GM20000 (cell line): ENCODE data around the gene KCTD18.

Experiments used
- DNase-seq: peaks from one replicate; pipeline ENCODE4 v3.0.0; 2012; ENCODE audit warnings: low spot score
- TF ChIP-seq, protein P1 (sequence below): IDR thresholded peaks from 2 replicates; pipeline ENCODE4 v1.5.1; 2012; ENCODE audit warnings: mild to moderate bottlenecking, control low read depth; ENCODE audit errors: extremely low read depth, missing control alignments

The KCTD18 gene

DNA sequence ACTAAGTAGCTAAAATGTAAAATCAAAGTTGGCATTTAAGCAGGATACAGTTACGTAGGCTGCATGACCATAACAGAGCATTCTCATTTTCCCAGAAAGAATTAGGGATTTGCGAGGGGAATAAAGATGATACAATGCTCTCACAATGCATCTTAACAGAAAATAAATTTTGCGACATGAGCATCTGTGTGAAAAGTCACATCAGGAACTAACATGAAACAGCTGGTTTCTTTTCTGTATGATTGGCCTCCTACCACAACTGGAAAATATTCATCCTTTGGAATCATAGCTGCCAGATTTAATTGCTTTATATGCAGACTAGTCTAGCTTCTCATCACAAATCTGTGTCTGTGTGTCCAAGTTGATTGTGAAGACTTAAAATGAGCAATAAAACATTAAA, 66.0 kb downstream of the KCTD18 start:
- TF ChIP-seq, protein P1, sequence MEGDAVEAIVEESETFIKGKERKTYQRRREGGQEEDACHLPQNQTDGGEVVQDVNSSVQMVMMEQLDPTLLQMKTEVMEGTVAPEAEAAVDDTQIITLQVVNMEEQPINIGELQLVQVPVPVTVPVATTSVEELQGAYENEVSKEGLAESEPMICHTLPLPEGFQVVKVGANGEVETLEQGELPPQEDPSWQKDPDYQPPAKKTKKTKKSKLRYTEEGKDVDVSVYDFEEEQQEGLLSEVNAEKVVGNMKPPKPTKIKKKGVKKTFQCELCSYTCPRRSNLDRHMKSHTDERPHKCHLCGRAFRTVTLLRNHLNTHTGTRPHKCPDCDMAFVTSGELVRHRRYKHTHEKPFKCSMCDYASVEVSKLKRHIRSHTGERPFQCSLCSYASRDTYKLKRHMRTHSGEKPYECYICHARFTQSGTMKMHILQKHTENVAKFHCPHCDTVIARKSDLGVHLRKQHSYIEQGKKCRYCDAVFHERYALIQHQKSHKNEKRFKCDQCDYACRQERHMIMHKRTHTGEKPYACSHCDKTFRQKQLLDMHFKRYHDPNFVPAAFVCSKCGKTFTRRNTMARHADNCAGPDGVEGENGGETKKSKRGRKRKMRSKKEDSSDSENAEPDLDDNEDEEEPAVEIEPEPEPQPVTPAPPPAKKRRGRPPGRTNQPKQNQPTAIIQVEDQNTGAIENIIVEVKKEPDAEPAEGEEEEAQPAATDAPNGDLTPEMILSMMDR, result no peak
- no peak for DNase-seq

DNA sequence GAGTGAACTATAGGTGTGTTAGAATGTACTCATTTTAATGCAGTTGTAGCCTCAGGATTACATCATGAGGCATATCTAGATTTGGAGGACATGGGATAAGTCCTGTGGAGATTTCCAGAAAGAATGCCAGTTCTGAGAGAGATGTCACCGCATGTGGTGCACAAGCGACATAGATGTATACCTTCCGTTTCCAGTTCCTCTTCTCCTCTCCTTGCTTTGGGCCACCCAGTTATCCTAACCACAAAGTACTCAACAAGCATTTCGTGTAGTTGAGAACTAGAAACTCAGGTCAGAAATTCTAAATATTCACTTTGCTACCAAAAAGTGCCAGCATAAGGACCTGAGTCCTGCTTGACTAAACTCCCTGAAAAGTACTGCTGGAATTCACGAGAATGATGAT, 66.5 kb downstream of the KCTD18 start:
- no peak for DNase-seq

GRCh38 chr2:200442471-200442870, 67.4 kb downstream of the KCTD18 start:
- no peak for DNase-seq
- TF ChIP-seq, protein P1, result no peak

More for the DNA sequence above, 66.5 kb downstream of the KCTD18 start:
- TF ChIP-seq, protein P1, result no peak

DNA sequence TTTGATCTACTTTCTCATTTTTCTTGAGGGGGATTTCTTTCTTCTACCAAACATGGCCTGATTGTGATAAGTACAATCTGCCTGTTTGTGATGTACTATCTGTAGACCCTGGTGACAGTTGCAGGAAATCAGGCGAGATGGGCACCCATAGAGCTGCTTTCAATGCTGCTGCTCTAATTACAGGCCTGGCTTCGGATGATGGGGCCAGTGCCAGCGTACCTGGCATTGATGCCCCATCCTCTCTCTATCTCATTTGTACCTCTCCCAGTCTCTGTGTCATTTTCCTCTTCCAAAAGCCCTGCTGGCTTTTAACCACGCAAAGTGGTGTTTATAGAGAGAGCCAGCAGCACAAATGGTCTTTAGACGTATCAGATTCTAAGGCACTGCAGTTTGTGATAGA, 69.9 kb downstream of the KCTD18 start:
- no peak for DNase-seq
- TF ChIP-seq, protein P1, result no peak
